Mucosa of gallbladder (tissue), 1 donor: ENCODE measurements around the gene NME1. TPM values are rescaled to one million over a fixed set of nuclear protein-coding genes. Genes with fewer than 3 reads are reported as not detected.

Experiments
- DNase-seq: peaks from one replicate; pipeline ENCODE4 v3.0.0-alpha.2; 2020; ENCODE audit warnings: low spot score
- total RNA-seq: library from RNA; stranded (reverse); gene quantifications from one replicate; pipeline ENCODE4 v1.2.1, GENCODE V29; 2021
- donor health status: DM: no; HTN: no; CAD: no.

The NME1 gene
- total RNA-seq, 1 donor from 2014 or later = 26.5 TPM

DNA sequence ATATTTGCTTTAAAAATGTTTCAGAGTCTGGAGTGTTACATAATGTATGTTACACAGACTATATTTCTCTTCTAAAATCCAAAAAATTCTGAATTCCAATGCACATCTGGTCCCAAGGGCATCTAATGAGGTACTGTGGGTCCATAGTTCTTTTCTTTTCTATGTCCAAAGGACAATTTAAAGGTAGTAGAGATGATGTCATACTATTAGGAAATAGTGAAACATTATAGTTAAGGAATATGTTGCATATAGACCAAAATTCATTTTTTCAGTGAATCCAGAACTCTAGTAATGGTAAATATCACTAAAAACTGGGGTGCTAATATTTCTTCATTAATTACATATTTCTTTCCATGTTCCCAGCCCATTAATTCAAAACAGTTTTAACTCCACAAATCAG is 35.8 kb downstream of the NME1 start:
- DNase-seq = no peak

DNA sequence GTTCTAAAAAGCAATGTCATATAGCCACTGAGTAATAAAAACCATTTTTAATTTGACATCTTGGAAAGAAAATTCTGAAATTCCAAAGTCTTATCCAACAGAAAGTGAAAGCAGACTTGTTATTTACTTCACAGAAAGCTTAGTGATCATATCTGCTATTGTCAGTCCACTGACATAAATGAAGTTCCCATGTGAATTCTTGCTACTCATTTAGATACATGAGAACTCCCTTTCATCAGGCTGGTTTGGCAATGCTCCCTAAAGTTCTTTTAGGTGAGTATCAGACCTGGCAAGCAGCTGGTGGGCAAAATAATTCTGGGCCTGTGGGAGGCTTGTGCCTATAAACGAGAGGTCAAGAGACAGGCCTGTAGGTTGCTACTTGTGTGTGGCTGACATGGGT is 36.3 kb downstream of the NME1 start:
- no peak for DNase-seq

DNA sequence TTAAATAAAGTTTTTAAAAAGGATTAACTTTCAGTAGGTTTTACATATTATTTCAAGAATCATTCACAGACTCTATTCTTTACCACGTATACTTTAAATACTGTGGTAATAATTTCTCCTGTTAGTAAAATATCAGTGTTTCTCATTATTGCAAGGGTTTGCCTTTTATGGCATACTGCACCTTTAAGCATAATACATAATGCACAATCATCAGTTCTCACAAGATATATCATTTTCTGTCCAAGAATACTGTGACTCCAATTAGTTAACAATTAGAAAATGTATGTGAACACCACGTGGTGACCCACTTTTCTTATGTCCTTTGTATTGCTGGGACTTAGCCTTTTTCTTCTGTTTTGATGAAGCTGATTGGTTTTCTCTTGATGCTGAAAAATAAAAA is 38.5 kb downstream of the NME1 start:
- no peak for DNase-seq

DNA sequence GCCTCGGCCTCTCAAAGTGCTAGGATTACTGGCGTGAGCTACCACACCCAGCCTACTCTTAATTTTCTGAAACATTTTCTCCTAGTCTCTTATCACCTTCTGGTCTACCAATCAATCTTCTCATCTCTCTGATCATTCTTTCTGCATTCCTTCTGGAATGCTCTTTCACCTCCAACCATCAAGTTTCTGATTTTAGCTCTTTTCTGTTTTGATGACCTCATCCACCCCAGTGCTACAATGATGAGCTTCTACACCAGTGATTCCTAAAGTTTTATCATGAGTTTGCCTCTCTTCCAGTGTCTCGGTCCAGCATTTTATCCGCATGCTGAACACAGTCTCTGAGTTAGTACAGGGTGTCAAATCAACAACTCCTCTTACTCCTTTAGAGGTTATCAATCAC is 44.4 kb downstream of the NME1 start:
- no peak for DNase-seq

DNA sequence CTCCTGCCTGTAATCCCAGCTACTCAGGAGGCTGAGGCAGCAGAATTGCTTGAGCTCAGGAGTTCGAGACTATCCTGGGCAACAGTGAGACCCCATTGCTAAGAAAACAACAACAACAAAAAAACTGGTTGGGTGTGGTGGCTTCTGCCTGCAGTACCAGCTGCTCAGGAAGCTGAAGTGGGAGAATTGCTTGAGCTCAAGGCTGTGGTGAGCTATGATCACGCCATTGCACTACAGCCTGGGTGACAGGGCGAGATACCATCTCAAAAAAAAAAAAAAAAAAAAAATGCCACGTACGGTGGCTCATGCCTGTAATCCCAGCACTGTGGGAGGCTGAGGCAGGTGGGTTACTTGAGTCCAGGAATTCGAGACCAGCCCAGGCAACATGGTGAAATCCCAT is 46.9 kb downstream of the NME1 start:
- DNase-seq = no peak

DNA sequence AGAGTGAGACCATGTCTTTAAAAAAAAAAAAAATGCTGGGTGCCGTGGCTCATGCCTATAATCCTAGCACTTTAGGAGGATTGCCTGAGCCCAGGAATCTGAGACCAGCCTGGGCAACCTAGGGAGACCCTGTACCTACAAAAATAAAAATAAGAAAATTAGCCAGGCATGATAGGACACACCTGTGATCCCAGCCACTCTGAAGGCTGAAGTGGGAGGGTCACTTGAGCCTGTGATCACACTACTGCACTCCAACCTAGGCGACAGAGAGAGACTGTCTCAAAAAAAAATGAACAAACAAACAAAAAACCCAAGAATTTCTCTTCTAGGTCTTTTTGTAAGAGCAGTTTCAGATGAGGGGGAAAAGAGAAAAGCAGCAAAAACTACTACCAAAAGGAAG is 47.5 kb downstream of the NME1 start:
- no peak for DNase-seq

DNA sequence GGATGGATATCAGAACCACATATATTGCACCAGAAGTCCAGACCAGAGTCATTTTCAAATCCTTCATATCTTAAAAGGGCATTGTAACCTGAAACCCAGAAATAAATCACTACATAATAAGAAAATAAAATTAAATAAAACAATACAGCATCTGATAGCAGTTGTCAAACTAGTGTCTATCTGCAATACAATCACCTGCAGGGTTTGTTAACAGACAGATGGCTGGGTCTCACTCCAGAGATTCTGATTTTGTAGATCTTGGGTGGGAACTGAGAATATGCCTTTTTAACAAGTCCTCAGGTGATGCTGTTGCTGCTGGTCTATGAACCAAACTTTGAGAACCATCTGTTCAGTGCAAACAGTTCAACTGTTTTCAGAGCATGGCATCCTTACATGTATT is 50.5 kb downstream of the NME1 start:
- no peak for DNase-seq

Other genes starting within 250 kb of the NME1 start
- gene SPAG9, start 32.7 kb upstream of the NME1 start, total RNA-seq = 77.9 TPM
- 262 TPM for gene NME2, start 12.9 kb downstream of the NME1 start, total RNA-seq
- 17.1 TPM for gene MBTD1, start 106.5 kb downstream of the NME1 start, total RNA-seq
- 17.4 TPM for gene UTP18, start 107.0 kb downstream of the NME1 start, total RNA-seq